MM.1S (cell line): ENCODE measurements around the gene GLS.

Experiments used
- CTCF ChIP-seq: fragments of 300-600 bp; sonication (generic); IDR thresholded peaks from 2 replicates; pipeline ENCODE4 v1.5.1; 2016; ENCODE audit warnings: antibody characterized with exemption, low read length, mixed read lengths
- EZH2 ChIP-seq: fragments of 300-600 bp; sonication (generic); optimal IDR thresholded peaks from 2 replicates; pipeline ENCODE3; 2017; ENCODE audit warnings: low read depth, mild to moderate bottlenecking, antibody characterized with exemption, low read length, mixed read lengths
- EZH2phosphoT487 ChIP-seq: fragments of 300-600 bp; sonication (generic); IDR thresholded peaks from 2 replicates; pipeline ENCODE4 v1.6.1; 2018; ENCODE audit warnings: antibody characterized with exemption, low read length

GRCh38 chr2:190862571-190862991 is 18.0 kb upstream of the GLS start:
- TF ChIP-seq CTCF (no peak), EZH2 (no peak), EZH2phosphoT487 (no peak)
